HK-2 (cell line): ENCODE results near the gene NUP160.
"Not testable (repeated sequence)": the region's sequence is repeated elsewhere in the genome, so short reads cannot be mapped to it uniquely, and the experiment has no call there.

Experiments used
- DNase-seq: peaks from one replicate; pipeline ENCODE4 v3.0.0-alpha.2; 2018; ENCODE audit not compliant: unreplicated experiment

NUP160 gene

GRCh38 chr11:47788181-47788580 lies 60.0 kb downstream of the NUP160 start:
- no peak for DNase-seq

GRCh38 chr11:47786373-47786772 lies 61.8 kb downstream of the NUP160 start:
- DNase-seq, result no peak

- no peak for DNase-seq
Observed at GRCh38 chr11:47784785-47785381, 63.3 kb downstream of the NUP160 start.

GRCh38 chr11:47783087-47783610 lies 65.0 kb downstream of the NUP160 start:
- no peak for DNase-seq

GRCh38 chr11:47778878-47779483 lies 69.2 kb downstream of the NUP160 start:
- no peak for DNase-seq

- no peak for DNase-seq
Observed at GRCh38 chr11:47775240-47775869, 72.8 kb downstream of the NUP160 start.

GRCh38 chr11:47773882-47774281 lies 74.3 kb downstream of the NUP160 start:
- DNase-seq, result no peak

- DNase-seq, result not testable (repeated sequence)
Observed at GRCh38 chr11:47769556-47769955, 78.6 kb downstream of the NUP160 start.

- DNase-seq, result peak; percentile 46
Observed at GRCh38 chr11:47768101-47768612, 80.0 kb downstream of the NUP160 start.

GRCh38 chr11:47766509-47767227 lies 81.5 kb downstream of the NUP160 start:
- DNase-seq, result peak; percentile 37

GRCh38 chr11:47765086-47765485 lies 83.1 kb downstream of the NUP160 start:
- DNase-seq, result no peak

GRCh38 chr11:47759291-47759690 lies 88.9 kb downstream of the NUP160 start:
- DNase-seq, result not testable (repeated sequence)

- no peak for DNase-seq
Observed at GRCh38 chr11:47756208-47756607, 91.9 kb downstream of the NUP160 start.

GRCh38 chr11:47750725-47751124 lies 97.4 kb downstream of the NUP160 start:
- DNase-seq, result no peak

- not testable (repeated sequence) for DNase-seq
Observed at GRCh38 chr11:47742494-47742893, 105.7 kb downstream of the NUP160 start.

- DNase-seq, result not testable (repeated sequence)
Observed at GRCh38 chr11:47737817-47738216, 110.3 kb downstream of the NUP160 start.

GRCh38 chr11:47732271-47732670 lies 115.9 kb downstream of the NUP160 start:
- DNase-seq, result no peak

- DNase-seq, result no peak
Observed at GRCh38 chr11:47731475-47731874, 116.7 kb downstream of the NUP160 start.
